GM19438 (cell line): Measurements from ENCODE around the gene RASD1.

Experiments
- ATAC-seq: cut with Tn5 transposase; IDR thresholded peaks from one replicate; pipeline ENCODE4 v1.9.1; 2021; ENCODE audit warnings: low read depth; ENCODE audit not compliant: unreplicated experiment

Gene RASD1

DNA sequence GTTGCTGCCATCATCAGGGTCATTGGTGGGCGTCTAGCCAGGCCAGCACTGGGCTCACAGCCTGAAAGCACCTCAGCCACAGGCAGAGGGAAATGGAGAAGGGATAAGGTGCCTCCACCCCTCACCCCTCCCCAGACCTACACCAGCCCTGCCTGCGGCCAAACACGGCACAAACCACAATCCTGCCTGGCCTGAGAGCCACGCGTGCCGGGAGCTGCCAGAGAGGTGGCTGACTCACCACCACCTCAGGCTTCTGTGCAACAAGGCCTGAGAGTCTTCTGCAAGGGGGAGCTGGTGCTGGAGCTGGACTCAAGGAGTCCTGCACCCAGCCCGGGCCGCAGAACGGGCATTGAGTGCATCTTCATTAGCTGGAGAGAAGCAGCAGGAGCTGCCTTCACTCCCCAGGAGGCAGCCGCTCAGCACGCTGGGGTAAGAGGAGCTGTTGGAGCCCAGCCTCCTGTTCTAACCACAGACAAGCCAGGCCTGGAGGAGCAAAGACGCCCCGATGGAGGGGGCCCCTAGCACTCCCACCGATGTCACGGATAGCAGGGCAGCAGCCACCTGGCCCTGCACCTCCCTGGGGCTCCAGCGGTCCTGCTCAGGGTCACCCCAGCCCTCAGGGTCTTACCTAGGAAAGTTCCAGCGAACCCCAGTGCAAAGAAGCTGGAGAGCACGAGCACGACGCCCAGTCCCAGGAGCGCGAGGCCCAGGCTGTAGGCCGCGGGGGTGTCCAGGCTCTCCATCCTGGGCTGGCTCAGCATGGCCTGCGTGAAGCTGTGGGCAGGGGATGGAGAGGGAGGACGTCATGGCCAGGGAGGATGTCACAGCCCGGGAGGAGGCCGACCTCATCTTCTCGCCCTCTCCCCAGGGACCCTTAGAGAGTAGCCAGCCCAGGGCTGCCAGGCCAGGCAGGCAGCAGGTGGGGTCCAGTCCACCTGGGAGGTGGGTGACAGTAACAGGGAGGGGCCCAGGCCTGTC, 16.0 kb upstream of the RASD1 start:
- no peak for ATAC-seq

DNA sequence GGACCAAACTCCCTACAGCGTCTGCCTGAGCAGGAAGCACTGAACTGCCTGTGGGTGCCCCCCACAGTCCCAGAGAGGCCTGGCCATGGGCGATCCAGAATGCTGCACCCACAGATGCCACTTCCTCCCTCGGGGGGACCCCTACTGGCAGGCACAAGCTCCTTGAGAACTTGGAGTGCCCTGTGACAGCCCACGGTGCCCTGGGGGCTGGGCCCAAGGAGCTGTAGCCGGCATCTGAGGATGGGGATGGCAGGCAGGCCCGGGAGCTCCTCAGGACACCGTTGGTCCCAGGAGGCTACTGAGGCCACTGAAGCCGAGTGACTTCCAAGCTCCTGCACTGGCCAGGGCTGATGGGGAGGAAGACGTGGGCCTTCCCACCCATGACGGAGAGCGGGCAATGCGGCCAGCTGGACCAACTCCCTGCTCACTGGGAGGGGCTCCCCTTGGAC, 15.1 kb upstream of the RASD1 start:
- no peak for ATAC-seq

DNA sequence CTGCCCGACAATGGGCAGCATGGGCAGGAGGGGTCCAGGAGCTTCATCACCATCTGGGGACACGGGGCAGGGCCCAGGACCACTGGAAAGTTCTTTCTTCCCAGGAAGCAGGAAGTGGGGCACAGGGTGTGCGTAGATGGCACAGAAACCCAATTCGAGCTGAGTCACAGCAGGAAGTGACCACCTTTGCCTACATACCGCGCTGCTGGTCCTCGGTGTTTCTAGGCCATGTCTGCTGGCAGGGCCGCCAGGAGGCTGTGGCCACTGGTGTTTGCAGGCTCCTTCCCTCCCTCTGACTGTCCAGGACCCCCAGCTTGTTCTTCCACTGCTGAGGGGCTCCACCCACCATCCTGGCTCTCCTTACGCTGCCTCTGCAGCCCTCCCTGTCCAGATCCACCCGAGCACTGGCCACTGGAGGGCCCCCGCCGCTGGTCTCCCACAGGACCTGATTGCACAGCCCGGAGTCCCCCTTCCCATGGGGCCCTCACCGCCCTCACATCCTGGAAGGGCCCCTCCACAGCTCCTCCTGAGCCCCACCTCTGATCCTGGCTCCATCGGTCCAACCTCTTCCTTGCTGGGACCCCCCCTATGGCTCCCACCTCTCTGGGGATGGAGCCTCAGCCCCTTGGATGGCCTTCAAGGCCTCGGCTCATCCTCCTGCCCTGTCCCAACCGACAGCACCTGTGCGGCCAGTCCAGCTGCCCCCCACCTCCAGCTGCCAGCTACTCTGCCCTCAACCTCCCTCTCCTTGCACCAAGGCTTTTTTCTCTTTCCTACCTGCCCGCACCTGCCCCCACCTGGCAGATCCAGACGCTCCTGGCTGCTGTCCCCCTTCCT, 14.5 kb upstream of the RASD1 start:
- ATAC-seq, result no peak

DNA sequence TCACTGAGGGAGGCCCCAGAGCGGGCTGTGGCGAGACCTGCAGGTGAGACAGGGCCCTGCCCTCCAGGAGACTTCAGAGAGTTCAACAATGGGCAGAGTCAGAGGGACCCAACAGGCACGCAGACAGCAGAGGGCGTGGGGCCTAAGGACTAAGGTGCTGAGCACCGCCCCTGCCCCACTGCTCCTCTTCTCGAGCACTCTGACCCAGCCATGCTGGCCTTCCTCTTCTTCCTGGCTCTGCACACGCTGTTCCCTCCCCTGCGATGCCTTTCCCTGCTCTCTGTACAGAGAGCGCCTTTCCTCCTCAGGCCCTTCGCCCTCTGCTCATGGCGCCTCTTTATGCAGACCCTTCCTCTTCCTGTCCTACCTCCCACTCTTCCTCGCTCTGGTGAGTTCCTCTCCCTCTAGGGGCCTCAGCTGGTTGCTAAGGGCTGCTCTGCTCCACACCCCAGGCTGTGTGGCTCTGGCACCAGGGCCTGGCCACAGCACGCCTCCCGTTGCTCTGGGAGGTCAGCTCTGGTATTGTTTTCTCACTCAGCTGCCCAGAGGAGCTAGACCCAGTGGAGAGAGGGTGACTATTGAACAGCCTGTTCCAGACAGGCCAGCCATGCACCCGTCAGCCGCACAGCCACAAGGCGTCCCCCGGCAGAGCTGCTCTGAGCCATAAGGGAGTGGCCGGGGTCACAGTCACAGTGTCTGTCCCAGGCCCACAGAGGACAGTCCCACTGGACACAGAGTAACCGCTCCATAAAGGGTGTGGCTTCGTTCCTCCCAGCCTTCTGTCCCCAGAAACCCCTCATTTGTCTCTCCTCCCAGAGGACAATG, 13.6 kb upstream of the RASD1 start:
- ATAC-seq, result no peak

DNA sequence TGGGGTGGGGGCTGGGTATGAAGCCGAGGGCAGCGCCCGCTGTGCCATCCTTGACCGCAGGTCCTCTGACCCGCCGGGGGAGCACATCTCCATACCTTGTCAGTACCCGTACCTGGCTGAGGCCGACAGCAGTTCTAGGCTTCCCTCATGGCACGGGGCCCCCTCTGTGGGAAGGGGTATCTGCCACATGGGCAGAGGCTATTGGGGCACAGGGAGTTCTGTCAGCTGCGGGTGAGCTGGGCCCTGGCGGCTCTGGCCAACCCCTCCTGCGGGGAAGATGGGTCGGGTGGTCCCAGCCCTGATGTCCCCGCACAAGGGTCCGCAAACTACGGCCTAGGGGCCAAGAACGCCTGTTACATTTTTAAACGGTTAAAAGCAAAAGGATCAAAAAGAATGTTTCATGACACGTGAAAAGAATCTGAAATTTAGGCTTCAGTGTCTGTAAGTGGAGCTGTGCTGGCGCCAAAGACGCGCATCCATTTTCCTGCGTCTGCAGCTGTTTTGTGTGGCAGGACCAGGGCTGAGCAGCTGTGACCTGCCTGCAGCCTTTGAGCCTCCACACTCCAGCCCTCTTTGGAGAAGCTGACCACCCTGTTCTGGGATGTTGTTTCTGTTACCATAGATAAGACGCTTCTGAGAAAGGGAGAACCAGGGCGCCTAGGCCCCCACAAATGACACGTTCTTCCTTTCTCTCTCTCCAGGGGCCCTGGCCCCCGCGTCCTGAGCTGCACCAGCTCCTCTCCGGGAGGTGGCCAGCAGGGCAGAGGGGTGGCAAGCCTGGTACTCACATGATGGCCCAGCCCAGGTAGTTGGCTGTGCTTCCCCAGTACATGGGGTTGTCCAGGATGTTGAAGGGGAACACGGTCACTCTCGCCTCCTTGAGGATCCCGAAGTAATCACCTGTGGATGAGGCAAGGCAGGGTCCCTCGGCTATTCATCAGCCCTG, 12.7 kb upstream of the RASD1 start:
- ATAC-seq, result no peak

DNA sequence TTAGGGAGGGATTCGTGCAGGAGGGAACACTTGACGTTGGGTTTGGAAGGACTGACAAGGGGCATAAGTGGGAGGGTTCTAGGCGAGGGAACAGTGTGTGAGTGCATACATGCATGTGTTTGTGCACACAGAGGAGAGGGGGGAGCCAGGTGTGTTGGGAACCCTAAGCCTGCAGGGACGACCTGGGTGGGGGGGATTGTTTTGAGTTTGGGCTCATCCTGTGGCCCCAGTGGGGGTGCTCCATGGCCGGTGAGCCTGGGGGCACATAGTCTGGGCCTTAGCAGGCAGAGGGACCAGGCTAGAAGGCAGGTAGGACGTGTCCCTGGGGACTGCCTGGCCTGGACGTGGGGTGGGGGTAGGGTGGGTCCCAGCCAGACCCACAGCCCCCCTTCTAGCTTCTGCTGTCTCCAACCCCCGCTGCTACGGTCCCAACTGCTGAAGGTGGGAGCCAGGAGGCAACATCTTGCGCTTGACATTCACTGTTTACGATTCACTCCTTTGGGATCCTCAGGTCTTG, 11.9 kb upstream of the RASD1 start:
- ATAC-seq, result no peak

DNA sequence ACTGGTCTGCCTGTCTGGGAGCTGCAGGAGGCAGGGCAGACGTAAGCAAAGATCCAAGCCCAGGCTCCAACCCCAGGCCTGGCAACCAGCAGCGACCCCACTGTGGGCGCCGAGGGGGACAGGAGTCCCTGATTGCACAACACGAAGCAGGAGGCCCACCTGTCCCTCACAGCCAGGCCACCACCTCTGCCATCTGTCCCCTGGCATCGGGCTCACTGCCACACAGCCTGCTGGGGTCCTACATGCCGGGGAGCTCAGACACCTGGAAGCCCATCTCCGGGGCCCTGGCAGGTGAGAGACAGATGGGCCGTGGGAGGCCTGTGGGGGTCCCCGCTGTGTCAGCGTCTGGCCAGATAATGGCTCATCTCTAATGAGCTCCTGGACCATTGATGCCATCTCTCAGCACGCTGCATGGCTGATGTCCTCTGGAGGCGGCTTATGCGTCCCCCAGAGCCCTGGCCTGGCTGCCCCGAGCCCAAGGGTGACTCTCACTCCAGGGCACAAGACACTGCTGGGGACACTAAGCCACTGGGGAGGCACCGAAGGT, 11.3 kb upstream of the RASD1 start:
- no peak for ATAC-seq

DNA sequence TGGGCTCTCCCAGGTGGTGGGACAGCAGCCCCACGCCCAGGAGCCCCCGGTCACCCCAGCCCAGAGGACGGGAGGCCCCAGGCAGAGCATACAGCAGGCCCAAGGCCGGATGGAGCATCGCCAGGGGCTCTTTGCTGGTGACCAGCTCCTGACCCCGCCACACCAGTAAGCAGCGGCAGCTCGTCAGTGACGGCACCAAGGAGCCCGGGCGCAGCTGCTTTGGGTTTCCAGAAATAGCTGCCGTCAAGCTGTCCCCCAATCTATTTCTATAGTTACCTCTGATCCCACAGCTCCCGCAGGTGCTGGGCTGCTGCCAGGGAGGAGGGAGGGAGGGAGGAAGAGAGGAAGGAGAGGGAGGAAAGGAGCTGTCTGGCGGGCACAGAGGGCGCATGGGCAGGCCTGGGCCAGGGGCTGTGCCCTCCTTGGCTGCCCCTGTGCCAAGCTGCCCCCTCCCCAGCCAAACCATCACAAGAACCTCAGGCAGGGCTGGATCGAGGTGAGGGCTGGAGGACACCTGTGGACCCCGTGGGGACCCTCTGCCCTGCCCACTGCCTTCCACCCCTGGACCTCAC, 10.8 kb upstream of the RASD1 start:
- ATAC-seq, result no peak

DNA sequence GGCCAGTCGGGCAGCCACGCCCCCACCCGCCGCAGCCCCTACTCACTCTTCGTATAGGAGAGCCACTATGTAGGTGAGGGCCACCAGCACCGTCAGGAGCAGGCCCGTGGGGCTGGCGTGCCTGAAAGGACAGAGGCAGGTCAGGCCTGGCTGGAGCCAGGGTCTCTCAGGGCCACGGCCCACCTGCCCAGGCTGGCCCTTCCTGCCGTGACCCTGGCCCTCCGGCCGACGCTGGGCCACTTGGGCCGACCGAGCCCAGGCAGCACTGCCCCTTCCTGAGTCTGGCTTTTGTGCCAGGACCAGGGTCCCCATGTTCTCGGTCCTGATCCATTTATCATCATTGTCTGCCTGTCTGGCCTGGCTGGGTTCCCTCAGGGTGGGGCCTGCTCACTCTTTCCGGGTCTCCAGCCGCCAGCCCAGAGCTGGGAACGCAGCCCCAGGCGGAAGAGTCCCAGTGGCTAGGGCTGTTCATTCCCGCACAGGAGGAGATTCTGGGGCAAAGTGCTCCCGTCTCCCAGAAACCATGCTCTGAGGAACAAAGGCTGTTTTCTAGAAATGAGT, 10.1 kb upstream of the RASD1 start:
- ATAC-seq, result no peak

DNA sequence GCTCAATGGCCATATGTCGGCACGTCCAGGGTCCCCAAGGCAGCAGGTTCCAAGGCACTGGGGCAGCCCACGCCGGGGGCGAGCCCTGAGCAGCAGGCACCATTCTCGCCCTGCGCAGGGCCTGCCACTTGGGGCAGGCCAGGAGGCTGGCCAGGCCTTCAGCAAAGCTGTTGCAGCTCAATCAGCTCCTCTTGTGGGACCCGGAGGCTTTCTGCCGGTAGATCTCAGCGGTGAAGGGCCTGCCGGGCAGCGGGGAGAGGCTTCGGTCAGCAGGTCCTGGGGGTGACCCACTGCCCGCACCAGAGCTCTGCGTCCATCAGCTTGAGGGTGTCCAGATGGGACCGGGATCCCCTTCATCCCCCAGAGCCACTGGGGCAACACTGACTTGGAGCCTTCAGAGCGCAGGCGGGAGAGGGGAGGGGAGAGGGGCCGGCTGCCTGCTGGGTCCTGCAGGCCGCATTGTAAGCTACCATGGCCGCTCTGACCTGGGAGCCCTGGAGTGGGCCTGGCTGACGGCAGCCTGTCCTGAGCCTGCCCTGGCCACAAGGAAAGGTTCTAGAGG, 9.5 kb upstream of the RASD1 start:
- no peak for ATAC-seq

DNA sequence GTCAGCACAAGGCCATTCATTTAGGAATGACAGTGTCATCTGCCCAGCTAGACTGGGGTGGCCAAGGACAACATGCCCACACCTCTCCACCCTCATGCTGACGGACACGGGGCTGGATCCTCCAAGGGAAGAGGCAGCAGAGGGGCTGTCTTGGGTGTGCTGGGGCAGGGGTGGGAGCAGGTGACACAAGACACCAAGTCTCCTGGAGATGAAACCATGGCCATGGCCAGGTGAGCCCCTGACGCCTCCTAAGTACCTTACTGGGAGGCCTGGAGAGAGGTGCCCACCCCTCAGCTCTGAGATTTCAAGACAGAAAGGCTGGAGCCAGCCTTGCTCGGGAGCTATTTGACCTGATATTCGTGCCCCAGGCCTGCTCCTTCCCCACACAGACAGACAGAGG, 9.0 kb upstream of the RASD1 start:
- ATAC-seq, result no peak

DNA sequence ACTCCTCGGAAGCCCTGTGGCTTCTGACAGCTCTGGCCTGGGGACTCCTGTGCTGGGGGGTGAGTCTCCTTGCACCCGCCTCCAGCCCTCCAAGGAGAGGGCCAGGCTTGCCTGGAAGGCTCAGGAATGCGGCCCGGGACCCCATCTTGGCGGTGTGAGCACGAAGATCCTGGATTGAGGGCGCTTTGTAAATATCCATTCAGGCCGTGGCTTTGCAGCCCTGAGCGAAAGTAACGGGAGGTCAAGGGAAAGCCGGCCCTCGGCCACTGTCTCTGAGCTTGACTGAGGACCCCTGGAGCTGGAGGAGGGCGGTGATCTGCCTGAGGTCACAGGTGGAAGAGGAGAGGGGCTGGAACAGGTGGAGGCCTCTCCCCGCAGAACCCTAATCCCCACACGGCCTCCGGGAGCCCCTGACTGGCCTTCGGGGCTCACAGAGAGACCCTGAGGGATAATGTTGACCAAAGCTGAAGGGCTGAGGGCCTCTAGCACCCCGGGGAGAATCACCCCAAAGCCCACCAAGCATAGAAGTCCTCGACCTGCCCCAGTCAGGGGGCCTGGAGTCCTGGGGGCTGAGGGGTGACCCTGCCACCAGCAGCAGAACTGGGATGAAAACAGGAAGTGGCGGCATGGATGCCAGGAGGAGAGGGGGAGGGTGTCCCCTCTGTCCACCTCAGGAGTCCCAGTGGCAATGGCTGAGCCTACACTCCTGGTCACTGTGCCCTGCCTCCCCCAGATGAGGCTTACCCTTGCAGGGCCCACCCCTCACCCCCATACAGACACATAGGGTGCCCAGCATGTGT, 8.3 kb upstream of the RASD1 start:
- no peak for ATAC-seq

DNA sequence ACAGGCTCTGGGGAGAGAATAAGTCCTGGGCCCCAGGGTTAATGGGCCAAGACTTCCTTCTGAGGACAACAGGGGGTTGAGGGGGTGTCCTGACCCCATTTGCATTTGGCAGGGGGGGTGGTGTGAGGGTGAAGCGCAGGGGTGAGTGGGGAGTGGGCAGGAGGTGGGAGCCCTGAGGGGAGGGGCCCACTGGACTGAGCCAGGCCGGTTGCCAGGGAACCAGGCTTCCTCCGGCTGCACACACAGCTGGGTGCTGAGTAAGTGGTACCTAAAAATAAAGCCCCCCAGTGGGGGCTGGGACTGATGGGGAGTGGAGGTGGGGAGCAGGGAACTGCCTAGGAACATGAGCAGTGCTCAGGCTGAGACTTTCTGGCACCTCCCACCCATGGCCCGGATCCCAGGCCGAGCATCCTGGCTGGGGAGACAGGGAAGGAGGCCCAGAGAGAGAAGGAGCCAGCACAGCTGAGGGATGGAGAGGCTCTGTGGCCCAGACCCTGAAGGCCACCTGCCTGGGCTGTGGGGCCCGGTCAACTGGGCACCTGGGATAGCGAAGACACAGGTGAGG, 7.5 kb upstream of the RASD1 start:
- no peak for ATAC-seq

DNA sequence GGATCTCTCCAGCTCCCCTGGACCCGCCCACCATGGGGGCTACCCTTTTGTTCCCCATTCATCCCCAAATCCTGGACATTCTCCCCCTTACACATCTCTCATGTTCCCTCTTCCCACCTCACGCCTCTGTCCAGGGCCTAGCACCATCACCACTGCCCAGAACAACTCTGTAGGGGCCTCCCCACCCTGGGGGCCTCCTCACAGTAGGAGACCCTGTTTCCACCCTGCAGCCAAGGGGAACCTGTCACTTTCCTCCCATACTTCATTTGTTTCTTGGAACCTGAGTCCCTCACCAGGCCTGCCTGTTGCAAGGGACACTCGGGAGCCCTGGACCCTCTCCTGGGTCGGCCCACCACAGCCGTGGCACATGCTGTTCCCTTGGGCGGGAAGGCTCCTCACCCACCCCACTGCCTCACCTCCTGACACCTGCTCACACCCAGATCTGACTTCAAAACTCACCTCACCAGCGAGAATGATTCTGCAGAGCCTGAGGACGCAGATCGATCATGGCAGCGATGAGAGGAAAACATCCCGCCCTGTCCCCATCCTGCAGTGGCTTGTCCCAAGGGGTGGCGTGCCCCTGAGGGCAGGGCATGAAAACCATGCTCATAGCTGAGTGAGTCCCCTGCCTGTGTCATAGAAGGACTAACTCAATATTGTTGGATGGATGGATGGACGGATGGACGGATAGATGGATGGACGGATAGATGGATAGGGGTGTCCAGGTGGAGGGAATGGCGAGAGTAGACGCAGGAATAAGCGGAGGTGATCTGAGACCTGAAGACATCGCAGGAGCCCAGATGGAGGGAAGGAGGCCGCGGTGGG, 6.8 kb upstream of the RASD1 start:
- ATAC-seq, result no peak

DNA sequence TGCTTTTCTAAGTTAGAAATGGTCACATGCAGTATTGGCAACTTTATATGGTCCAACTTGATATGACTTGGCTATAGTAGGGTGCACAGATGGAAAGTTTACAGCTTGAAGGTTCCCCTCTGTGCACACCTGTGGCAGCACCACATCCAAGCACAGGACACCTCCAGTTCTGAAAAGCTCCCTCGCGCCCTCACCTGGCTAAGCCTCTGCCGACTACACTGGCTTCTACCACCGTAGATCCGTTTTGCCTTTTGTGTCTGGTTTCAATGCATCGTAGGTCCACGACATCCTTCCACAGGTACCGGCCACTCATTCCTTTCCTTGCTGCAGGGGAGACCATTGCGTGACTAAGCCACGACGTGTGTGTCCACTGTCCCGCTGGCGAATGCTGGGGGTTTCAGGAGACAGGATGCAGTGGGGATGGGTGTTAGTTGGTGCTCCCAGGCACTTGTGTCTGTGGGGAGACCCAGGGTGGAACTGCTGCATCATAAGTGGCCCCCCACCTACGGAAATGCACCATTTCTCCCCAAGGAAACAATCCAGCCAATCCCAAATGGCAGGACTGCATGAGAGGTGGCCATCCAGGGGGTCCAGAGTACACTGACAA, 4.9 kb upstream of the RASD1 start:
- ATAC-seq, result no peak
